Measurements from ENCODE around the gene RASGRP1.
A peak's percentile ranks its signal among the peaks of the same experiment; 100 is the strongest.

Gene RASGRP1

DNA sequence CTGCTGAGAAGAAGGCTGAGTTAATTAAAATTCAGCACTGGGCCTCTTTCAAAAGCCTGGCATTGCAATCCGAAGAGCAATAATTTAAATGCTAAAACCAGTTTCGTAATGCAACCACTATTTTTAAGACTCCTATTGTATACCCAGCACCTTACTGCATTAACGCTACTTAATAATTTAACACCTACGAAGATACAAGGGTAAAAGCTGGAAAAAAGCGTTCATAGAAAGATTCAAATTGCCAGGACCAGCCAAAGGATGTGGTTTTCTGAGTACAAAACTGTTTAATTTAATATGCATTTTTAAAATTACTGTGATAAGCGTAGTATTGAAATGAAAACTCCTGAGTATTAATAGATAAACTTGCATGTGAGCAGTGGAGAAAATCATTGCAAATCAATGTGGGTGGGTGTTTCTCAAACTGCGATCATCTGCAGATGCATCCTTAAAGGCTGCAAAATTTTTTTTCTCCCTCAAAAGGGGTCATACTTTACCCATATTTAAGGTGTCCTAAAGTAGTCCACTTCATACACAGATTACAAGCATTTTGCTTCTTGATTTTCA is 12.9 kb upstream of the RASGRP1 start:
- Histone ChIP-seq H3K9me3 (ENCODE audit: control insufficient read depth in 1 of 2, low read length in 2 of 2) (no peaks in the 10 kb centered on the region), H3K9ac (ENCODE audit: low read depth in 1 of 2, low read length in 2 of 2) (no peak overlapping the region), H3K27ac (ENCODE audit: low read depth, low read length) (no peak overlapping the region), H3K4me3 (ENCODE audit: low read depth in 1 of 2, low read length in 2 of 2) (no peak overlapping the region), H3K36me3 (ENCODE audit: control insufficient read depth in 1 of 2, insufficient read depth in 2 of 2, low read length in 2 of 2) (no peaks in the 10 kb centered on the region), H3K27me3 (ENCODE audit: control insufficient read depth in 1 of 2, insufficient read depth in 2 of 2, low read length in 2 of 2) (no peaks in the 10 kb centered on the region), H3K4me1 (ENCODE audit: control insufficient read depth in 1 of 2, insufficient read depth in 2 of 2, low read length in 2 of 2) (no peaks in the 10 kb centered on the region)

DNA sequence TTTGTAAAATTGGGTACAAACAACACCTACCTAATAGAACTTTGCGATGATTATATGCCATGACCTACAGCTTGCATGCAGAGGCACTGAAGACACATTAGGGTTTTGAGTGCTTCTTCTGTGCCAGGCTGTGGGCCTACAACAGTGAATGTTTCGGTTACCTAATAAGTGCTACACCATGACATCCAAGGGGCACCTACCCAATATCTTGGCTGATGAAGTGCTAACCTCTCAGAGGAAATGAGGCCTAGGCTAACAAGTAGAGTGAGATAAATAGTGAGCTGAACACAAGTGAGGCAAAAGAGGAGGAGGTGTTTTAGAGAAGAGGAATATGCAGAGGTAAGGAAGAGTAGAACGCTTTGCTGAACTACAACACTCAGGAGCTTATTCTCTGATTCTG is 12.2 kb upstream of the RASGRP1 start:
- no peak overlapping the region for H3K9ac ChIP-seq (ENCODE audit: low read depth in 1 of 2, low read length in 2 of 2)
- no peaks in the 10 kb centered on the region for H3K27me3 ChIP-seq (ENCODE audit: control insufficient read depth in 1 of 2, insufficient read depth in 2 of 2, low read length in 2 of 2)
- no peak overlapping the region for H3K4me3 ChIP-seq (ENCODE audit: low read depth in 1 of 2, low read length in 2 of 2)
- H3K9me3 ChIP-seq (ENCODE audit: control insufficient read depth in 1 of 2, low read length in 2 of 2): no peaks in the 10 kb centered on the region
- no peaks in the 10 kb centered on the region for H3K36me3 ChIP-seq (ENCODE audit: control insufficient read depth in 1 of 2, insufficient read depth in 2 of 2, low read length in 2 of 2)
- H3K4me1 ChIP-seq (ENCODE audit: control insufficient read depth in 1 of 2, insufficient read depth in 2 of 2, low read length in 2 of 2): no peaks in the 10 kb centered on the region
- no peak overlapping the region for H3K27ac ChIP-seq (ENCODE audit: low read depth, low read length)

DNA sequence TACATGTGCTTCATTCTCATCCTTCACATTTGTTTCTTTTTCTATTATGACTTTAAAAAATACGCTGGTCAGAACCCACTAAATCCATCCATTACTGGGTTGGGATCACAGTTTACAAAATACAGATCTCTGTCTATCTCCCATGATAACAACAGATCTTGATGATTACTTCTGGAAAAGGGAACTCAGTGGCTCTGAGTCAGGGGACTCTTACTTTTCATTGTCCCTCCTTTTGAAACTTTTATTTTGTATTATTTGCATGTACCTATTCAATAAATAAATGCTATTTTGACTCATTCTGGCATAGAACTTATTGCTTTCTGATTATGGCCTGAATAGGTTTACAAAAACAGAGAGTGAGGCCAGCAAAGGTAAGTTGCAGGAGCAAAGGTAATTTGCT is 11.6 kb upstream of the RASGRP1 start:
- Histone ChIP-seq H3K9ac (ENCODE audit: low read depth in 1 of 2, low read length in 2 of 2) (no peak overlapping the region), H3K27me3 (ENCODE audit: control insufficient read depth in 1 of 2, insufficient read depth in 2 of 2, low read length in 2 of 2) (no peaks in the 10 kb centered on the region), H3K4me3 (ENCODE audit: low read depth in 1 of 2, low read length in 2 of 2) (no peak overlapping the region), H3K27ac (ENCODE audit: low read depth, low read length) (no peak overlapping the region), H3K36me3 (ENCODE audit: control insufficient read depth in 1 of 2, insufficient read depth in 2 of 2, low read length in 2 of 2) (no peaks in the 10 kb centered on the region), H3K4me1 (ENCODE audit: control insufficient read depth in 1 of 2, insufficient read depth in 2 of 2, low read length in 2 of 2) (no peaks in the 10 kb centered on the region), H3K9me3 (ENCODE audit: control insufficient read depth in 1 of 2, low read length in 2 of 2) (no peaks in the 10 kb centered on the region)

DNA sequence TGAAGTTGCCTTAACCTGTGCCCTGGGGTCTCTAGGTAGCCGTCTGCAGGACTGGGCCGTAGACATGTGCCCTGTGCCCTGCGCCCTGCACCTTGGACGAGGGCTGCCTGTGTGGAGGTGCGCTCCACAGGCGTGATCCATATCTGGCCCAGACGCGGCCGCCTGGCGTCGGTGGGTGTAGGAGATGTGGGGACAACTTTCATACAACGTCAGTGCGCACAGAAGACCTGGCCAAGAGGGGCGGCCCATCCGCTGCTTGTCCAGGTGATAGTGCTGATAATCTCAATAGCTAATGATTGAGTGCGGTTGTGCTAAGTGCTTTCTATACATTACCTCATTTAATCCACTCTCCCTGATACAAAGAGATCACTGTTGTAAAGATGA is 665 bp upstream of the RASGRP1 start:
- H3K9ac ChIP-seq (ENCODE audit: low read depth in 1 of 2, low read length in 2 of 2): no peak overlapping the region
- peaks cover 5 to 15% of the 10 kb centered on the region in 2 donors for H3K27me3 ChIP-seq (ENCODE audit: control insufficient read depth in 1 of 2, insufficient read depth in 2 of 2, low read length in 2 of 2)
- H3K4me1 ChIP-seq (ENCODE audit: control insufficient read depth in 1 of 2, insufficient read depth in 2 of 2, low read length in 2 of 2): peaks cover 8 to 15% of the 10 kb centered on the region in 2 donors
- no peaks in the 10 kb centered on the region for H3K9me3 ChIP-seq (ENCODE audit: control insufficient read depth in 1 of 2, low read length in 2 of 2)
- H3K27ac ChIP-seq (ENCODE audit: low read depth, low read length): no peak overlapping the region
- H3K4me3 ChIP-seq (ENCODE audit: low read depth in 1 of 2, low read length in 2 of 2): peak overlapping the region; percentile 58 to 64
- no peaks in the 10 kb centered on the region for H3K36me3 ChIP-seq (ENCODE audit: control insufficient read depth in 1 of 2, insufficient read depth in 2 of 2, low read length in 2 of 2)

DNA sequence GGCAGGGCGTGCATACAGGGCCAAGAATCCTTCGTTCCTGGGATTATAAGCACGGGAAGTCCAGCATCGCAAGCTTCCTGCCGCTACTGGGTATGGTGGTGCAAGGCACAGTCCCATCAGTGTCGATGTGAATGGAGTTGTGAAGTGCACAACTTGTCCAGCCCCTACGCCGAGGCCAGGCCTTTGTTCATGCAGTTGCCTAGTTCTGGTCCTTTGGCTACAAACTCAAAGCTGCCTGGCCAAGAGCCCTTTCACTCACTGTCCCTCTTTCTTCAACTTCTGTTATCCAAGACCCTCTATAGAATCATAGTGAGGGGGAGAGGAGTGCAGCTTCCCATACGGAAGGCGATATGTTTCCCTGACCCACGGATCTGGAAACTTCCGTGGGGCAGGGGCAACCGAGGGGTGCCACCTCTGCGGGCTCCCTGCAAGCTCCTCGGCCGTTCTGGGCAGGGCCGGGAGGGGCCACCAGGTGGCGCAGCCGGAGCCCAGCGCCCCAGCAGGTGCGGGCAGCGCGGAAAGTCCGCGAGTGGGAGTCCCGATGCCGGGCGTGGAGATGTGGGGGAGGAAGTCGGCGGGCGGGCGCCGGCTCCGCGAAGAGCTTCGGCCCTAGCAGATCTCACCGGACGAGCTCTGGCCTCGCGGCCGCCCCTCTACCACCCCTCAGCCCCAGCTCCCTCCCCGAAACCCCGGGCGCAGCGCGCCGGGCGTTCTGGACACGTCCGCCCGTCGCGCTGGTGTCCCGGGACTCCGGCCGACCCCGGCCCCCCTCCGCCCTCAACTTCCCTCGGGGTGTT is 693 bp downstream of the RASGRP1 start:
- Histone ChIP-seq H3K4me1 (ENCODE audit: control insufficient read depth in 1 of 2, insufficient read depth in 2 of 2, low read length in 2 of 2) (peaks cover 8 to 18% of the 10 kb centered on the region in 2 donors), H3K4me3 (ENCODE audit: low read depth in 1 of 2, low read length in 2 of 2) (peak overlapping the region; percentile 58 to 64), H3K9ac (ENCODE audit: low read depth in 1 of 2, low read length in 2 of 2) (peak overlapping the region in 1 of 2 donors; percentile 59), H3K36me3 (ENCODE audit: control insufficient read depth in 1 of 2, insufficient read depth in 2 of 2, low read length in 2 of 2) (no peaks in the 10 kb centered on the region), H3K27me3 (ENCODE audit: control insufficient read depth in 1 of 2, insufficient read depth in 2 of 2, low read length in 2 of 2) (peaks cover 8 to 15% of the 10 kb centered on the region in 2 donors), H3K27ac (ENCODE audit: low read depth, low read length) (peak overlapping the region; percentile 14), H3K9me3 (ENCODE audit: control insufficient read depth in 1 of 2, low read length in 2 of 2) (no peaks in the 10 kb centered on the region)

DNA sequence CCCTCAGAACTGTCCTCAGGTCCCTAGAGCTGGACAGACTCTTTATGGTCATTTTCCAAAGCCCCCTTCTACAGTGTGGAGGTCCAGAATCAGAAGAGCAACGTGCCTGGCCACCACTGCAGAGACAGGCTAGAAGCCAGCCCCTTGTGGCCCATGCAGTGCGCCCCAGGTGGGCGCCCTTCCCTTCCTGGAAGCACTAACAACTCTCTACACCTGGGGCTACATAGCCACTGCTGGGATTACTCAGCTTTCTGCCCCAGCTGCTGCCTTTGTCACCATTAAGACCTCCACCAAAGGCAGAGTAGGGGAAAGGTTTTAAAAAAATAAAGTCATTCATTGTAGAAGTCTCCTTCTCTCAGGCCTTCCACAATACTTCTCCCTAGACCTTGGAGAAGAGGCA is 2.3 kb downstream of the RASGRP1 start:
- no peaks in the 10 kb centered on the region for H3K9me3 ChIP-seq (ENCODE audit: control insufficient read depth in 1 of 2, low read length in 2 of 2)
- no peak overlapping the region for H3K27ac ChIP-seq (ENCODE audit: low read depth, low read length)
- peak overlapping the region in 1 of 2 donors; percentile 43 for H3K9ac ChIP-seq (ENCODE audit: low read depth in 1 of 2, low read length in 2 of 2)
- H3K4me1 ChIP-seq (ENCODE audit: control insufficient read depth in 1 of 2, insufficient read depth in 2 of 2, low read length in 2 of 2): peaks cover 8 to 18% of the 10 kb centered on the region in 2 donors
- peak overlapping the region in 1 of 2 donors; percentile 64 for H3K4me3 ChIP-seq (ENCODE audit: low read depth in 1 of 2, low read length in 2 of 2)
- peaks cover 8 to 15% of the 10 kb centered on the region in 2 donors for H3K27me3 ChIP-seq (ENCODE audit: control insufficient read depth in 1 of 2, insufficient read depth in 2 of 2, low read length in 2 of 2)
- H3K36me3 ChIP-seq (ENCODE audit: control insufficient read depth in 1 of 2, insufficient read depth in 2 of 2, low read length in 2 of 2): no peaks in the 10 kb centered on the region

DNA sequence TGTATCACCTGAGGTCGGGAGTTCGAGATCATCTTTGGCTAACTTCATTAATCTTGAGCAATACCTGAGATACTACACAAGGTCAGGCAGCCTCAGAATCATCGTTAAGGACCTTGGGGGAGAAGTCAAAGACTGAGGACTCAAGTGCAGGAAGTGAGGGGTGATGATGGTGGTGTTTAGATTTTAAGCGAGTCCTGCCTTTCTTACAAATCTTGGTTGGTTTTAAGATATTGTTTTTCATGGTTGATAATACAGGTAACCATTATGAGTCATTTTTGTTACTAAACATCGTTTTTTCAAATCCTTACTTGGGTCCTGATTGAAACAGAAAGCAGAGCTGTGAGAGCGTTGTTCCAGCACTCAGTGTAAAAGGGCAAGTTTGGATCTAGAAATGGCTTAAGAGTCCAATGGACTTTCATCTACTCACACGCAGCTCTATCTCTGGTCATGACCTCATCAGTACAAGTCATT is 4.1 kb downstream of the RASGRP1 start:
- Histone ChIP-seq H3K27ac (ENCODE audit: low read depth, low read length) (no peak overlapping the region), H3K27me3 (ENCODE audit: control insufficient read depth in 1 of 2, insufficient read depth in 2 of 2, low read length in 2 of 2) (peaks cover 6 to 8% of the 10 kb centered on the region in 2 donors), H3K36me3 (ENCODE audit: control insufficient read depth in 1 of 2, insufficient read depth in 2 of 2, low read length in 2 of 2) (no peaks in the 10 kb centered on the region), H3K9me3 (ENCODE audit: control insufficient read depth in 1 of 2, low read length in 2 of 2) (no peaks in the 10 kb centered on the region), H3K9ac (ENCODE audit: low read depth in 1 of 2, low read length in 2 of 2) (no peak overlapping the region), H3K4me1 (ENCODE audit: control insufficient read depth in 1 of 2, insufficient read depth in 2 of 2, low read length in 2 of 2) (peaks cover 8 to 18% of the 10 kb centered on the region in 2 donors), H3K4me3 (ENCODE audit: low read depth in 1 of 2, low read length in 2 of 2) (no peak overlapping the region)

DNA sequence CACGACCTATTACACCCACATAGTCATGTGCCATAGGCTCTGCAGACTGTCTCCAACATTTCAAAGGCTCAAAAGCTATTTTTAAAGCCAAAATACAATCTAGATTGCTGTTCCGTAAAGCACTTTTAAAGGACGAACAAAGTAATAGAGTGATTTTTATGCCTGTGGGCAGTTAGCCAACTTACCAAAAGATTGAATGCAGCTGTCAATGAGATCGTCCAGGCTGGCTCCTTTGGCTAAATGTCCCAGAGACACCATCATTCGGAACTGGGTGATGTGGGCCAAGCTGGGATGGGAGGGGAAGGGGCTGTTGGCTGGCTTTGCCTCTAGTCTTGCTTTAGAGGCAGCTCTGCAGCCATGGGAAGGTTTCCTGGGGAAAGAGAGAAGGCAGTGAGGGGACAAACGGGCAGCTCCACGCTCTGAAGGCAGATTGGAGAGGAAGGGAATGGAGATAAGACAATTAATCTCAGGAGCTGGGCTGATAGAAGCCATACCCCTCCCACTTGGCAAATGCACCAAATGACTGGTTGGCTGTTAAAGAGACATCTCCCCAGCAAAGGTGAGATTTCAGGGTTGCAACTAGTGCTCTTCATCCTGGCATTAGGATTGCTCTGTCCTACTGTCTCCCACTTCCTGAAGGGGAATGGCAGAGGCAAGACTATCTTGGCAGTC is 4.8 kb downstream of the RASGRP1 start:
- Histone ChIP-seq H3K9me3 (ENCODE audit: control insufficient read depth in 1 of 2, low read length in 2 of 2) (no peaks in the 10 kb centered on the region), H3K27ac (ENCODE audit: low read depth, low read length) (no peak overlapping the region), H3K4me1 (ENCODE audit: control insufficient read depth in 1 of 2, insufficient read depth in 2 of 2, low read length in 2 of 2) (peaks cover 11% of the 10 kb centered on the region in 2 donors), H3K27me3 (ENCODE audit: control insufficient read depth in 1 of 2, insufficient read depth in 2 of 2, low read length in 2 of 2) (peaks cover 0 to 4% of the 10 kb centered on the region in 2 donors), H3K36me3 (ENCODE audit: control insufficient read depth in 1 of 2, insufficient read depth in 2 of 2, low read length in 2 of 2) (no peaks in the 10 kb centered on the region), H3K9ac (ENCODE audit: low read depth in 1 of 2, low read length in 2 of 2) (no peak overlapping the region), H3K4me3 (ENCODE audit: low read depth in 1 of 2, low read length in 2 of 2) (no peak overlapping the region)

DNA sequence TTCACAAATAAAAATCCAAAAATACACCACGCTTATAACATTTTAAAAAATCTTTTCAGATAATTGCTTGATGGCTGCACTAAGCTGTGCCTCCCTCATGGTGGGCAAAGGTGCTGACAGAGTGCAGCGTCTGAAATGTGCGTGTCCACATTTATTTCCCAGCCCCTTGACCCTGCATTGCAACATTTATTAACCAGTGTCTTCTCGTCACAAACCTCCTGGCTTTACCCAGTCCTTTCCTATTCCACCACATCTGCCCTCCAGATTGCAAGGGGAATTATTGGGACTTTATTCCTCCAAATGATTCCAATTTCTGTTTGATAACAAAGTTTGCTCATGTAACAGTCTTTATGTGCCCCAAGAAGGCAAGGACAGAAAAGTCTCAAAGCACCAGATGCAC is 5.5 kb downstream of the RASGRP1 start:
- Histone ChIP-seq H3K27ac (ENCODE audit: low read depth, low read length) (no peak overlapping the region), H3K4me1 (ENCODE audit: control insufficient read depth in 1 of 2, insufficient read depth in 2 of 2, low read length in 2 of 2) (peaks cover 10 to 13% of the 10 kb centered on the region in 2 donors), H3K9ac (ENCODE audit: low read depth in 1 of 2, low read length in 2 of 2) (no peak overlapping the region), H3K4me3 (ENCODE audit: low read depth in 1 of 2, low read length in 2 of 2) (no peak overlapping the region), H3K27me3 (ENCODE audit: control insufficient read depth in 1 of 2, insufficient read depth in 2 of 2, low read length in 2 of 2) (peaks cover 0 to 3% of the 10 kb centered on the region in 2 donors), H3K9me3 (ENCODE audit: control insufficient read depth in 1 of 2, low read length in 2 of 2) (no peaks in the 10 kb centered on the region), H3K36me3 (ENCODE audit: control insufficient read depth in 1 of 2, insufficient read depth in 2 of 2, low read length in 2 of 2) (no peaks in the 10 kb centered on the region)
